Prostate gland (tissue), 2 donors: ENCODE measurements around the gene UVRAG.

Experiments
- POLR2A ChIP-seq: fragments of 450-650 bp; IDR thresholded peaks from one replicate; pipeline ENCODE4 v1.6.1; 2016; ENCODE audit warnings: antibody characterized with exemption, mild to moderate bottlenecking
- POLR2AphosphoS5 ChIP-seq: sonication (generic); formaldehyde crosslinking; IDR thresholded peaks from one replicate; pipeline ENCODE4 v1.6.1; 2017; ENCODE audit warnings: antibody characterized with exemption
- TF ChIP-seq, protein P1 (sequence below), 4 experiments: fragments of 200-600 bp in 2 of 4; fragments of 450-650 bp in 2 of 4; sonication (generic) in 2 of 4; IDR thresholded peaks; 1 replicate in 3 of 4; 2 replicates in 1 of 4; pipeline ENCODE4 v1.5.1; 2016 to 2019; ENCODE audit warnings: antibody characterized with exemption in 4 of 4, mild to moderate bottlenecking in 2 of 4, moderate library complexity in 2 of 4

DNA sequence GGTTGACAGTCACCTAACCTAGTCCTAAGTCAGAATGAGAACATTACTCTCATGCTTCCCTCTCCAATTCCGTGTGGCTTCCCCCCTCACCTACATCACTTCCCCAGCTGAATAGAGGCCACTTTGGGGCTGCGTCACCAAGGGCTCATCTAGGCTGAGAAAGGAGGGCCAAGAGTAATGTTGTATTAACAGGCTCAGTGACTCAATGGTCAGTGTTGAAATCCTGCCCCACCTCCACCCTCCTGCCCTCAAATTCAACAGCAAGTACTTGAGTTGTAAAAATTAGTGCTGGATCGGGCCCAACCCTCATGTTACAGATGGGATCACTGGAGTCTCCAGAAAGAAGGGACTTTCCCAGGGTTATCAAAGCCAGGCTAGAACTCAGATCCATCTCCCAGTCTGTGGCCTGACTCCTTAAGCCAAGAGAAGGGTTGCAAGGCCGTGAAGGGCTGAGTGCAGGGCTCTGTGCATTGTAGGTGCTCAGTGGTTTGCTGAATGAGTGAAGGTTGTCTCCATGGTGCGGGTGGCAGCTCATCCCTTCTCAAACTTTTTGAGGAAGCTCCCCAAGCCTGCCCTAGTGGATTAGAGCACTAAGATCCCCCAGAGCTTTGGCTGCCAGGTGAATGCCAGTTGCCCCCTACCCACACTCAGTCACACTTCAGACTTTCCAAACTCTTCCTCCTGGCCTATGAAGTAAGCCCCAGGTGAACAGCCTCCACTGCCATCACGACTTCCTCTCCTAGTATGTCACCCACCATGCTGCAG, 43.2 kb upstream of the UVRAG start:
- TF ChIP-seq, protein P1, sequence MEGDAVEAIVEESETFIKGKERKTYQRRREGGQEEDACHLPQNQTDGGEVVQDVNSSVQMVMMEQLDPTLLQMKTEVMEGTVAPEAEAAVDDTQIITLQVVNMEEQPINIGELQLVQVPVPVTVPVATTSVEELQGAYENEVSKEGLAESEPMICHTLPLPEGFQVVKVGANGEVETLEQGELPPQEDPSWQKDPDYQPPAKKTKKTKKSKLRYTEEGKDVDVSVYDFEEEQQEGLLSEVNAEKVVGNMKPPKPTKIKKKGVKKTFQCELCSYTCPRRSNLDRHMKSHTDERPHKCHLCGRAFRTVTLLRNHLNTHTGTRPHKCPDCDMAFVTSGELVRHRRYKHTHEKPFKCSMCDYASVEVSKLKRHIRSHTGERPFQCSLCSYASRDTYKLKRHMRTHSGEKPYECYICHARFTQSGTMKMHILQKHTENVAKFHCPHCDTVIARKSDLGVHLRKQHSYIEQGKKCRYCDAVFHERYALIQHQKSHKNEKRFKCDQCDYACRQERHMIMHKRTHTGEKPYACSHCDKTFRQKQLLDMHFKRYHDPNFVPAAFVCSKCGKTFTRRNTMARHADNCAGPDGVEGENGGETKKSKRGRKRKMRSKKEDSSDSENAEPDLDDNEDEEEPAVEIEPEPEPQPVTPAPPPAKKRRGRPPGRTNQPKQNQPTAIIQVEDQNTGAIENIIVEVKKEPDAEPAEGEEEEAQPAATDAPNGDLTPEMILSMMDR (IDR thresholded peaks at IDR 0.05), result no peak
- no peak for TF ChIP-seq POLR2A
- TF ChIP-seq POLR2AphosphoS5, result no peak
